Stimulated activated CD8-positive, alpha-beta memory T cell treated with anti-CD3 and anti-CD28 coated beads, Interleukin-4, amount 100 ng/mL, for 4 hours (primary cell): Measurements from ENCODE around the gene RRAS2.
"Not testable (repeated sequence)": the region's sequence is repeated elsewhere in the genome, so short reads cannot be mapped to it uniquely, and the experiment has no call there.

Experiments
- DNase-seq, 2 donors: peaks; one replicate each; pipeline ENCODE4 v3.0.0-alpha.2; 2020; ENCODE audit warnings: low read depth in 2 of 2, low spot score in 1 of 2

Gene RRAS2

DNA sequence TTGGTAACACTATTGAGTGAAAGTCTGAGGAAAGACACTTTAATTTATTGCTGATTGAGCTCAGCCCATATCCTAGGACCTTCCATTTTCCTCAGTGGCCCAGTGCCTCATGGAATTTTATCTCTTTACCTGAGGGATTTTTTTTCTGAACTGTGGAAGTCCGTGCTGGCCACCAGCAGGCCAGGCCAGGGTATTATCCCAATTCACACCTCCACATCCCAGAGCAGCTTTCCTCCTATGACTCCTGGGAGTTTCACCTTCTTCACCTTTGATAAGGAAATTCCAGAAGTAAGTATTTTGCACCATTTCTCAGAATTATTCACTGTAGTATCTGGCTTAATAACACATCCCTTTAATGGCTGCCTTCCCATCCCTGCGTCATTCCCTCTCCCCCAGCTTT, 13.0 kb upstream of the RRAS2 start:
- DNase-seq: no peak

DNA sequence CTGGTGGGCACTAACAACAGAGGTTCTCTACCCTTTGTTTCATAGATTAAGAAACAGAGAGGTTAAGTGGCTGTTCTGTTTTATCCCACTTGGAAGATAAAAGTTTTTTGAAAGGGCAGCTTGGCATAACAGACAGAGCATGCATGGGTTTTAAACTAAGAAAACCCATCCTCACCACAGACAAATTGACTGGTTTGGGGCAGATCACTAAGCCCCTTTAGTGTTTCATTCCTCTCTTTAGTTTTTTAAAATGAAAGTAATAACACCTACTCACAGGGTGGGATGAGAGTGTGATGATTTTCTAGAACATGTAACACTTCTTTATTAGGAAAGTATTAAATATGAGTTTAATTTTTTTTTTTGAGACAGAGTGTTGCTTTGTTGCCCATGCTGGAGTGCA, 12.3 kb upstream of the RRAS2 start:
- no peak for DNase-seq

DNA sequence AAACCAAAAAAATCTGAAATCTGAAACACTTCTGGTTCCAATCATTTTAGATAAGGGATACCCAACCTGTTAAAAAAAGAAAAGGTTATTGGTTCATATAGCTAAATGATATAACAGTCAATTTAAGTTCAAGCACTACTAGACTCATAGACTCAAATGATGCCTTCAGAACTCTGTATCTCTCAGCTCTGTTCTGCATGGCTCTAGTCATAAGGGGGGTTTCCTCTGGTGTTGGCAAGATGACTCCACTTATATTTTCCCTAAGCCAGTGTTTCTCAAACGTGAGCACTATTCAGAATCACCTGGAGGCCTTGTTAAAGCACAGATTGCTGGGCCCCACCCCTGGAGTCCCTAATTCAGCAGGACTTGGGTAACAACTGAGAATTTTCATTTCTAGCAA, 11.5 kb upstream of the RRAS2 start:
- DNase-seq: no peak

DNA sequence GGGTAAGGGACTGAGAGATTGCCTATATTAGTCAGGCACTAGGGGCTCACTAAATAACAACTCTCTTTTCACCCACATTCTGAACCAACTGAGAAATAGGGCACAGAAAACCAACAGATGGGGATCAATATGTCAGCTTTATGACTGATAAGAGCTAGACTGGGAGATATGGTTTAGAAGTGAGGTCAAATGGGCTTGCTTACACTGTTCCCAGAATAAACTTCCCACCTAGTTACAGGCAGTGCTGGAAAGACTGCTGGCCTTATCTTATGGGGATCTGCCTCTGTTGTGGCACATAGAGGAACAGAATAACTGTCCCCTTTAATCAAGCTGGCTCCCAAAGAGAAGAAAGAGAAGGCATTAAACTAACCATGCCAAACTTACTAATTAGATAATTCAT, 10.6 kb upstream of the RRAS2 start:
- no peak for DNase-seq

- DNase-seq: no peak
Observed at GRCh38 chr11:14366936-14367335, 8.0 kb upstream of the RRAS2 start.

DNA sequence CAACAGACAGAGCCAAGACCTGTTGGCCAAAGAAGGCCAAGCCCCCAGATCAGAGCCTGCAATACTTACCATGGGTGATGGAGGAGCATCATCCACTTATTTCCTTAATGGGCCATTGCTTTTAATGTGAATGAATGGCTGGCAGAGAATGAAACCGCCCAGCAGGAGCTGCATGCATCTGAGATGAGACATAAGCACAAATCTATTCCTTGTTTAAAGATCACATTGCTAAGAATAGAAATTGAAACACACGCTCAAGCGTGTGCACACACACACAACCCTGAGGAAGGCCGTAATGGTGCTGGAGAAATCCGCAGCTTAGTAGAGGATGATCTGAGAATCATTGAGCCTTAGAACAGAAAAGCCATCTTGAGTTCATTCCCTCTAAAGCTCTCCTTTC, 5.3 kb upstream of the RRAS2 start:
- no peak for DNase-seq

DNA sequence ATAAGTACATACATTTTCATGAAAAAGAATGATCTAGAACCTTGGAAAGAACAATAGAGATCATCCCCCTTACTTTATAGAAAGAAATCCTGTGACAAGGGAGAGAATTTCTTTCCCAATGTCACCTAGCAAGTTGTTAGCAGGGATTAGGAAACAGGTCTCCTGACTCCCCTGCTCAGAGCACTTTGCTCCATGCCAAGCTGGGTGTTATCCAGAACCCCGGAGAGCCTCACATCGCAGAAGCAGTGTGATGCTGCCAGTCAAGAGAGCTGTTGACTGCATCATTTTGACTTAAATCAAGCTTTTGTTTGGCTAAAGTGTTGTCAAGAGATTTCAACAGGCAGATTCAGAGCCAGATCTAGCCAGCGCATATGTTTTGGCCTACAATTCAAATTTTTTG, 3.6 kb upstream of the RRAS2 start:
- no peak for DNase-seq

GRCh38 chr11:14361951-14362350, 3.0 kb upstream of the RRAS2 start:
- DNase-seq: no peak

GRCh38 chr11:14360976-14361375, 2.0 kb upstream of the RRAS2 start:
- DNase-seq: no peak

DNA sequence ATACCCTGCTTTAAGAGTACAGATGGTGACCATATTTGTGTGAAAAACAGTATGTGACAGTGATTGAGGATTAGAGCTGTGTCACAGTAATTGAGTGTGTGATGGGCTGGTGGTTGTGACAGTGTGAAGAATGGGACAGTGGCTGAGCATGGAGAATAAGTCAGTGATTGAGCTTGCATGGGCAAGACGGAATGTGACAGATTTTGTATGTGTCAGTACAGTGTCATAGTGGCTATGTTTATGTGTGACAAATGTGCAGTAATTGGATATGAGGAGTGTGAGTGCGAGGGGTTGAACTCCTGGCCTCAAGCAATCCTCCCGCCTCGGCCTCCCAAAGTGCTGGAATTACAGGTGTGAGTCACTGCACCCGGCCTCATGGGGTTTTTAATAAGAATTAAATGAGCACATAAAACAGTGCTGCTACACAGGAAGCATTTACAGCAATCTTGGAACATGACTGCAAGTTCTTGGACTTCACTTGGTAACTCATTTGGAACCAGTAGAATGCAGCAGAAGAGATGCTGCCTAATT, 583 bp upstream of the RRAS2 start:
- DNase-seq: no peak

DNA sequence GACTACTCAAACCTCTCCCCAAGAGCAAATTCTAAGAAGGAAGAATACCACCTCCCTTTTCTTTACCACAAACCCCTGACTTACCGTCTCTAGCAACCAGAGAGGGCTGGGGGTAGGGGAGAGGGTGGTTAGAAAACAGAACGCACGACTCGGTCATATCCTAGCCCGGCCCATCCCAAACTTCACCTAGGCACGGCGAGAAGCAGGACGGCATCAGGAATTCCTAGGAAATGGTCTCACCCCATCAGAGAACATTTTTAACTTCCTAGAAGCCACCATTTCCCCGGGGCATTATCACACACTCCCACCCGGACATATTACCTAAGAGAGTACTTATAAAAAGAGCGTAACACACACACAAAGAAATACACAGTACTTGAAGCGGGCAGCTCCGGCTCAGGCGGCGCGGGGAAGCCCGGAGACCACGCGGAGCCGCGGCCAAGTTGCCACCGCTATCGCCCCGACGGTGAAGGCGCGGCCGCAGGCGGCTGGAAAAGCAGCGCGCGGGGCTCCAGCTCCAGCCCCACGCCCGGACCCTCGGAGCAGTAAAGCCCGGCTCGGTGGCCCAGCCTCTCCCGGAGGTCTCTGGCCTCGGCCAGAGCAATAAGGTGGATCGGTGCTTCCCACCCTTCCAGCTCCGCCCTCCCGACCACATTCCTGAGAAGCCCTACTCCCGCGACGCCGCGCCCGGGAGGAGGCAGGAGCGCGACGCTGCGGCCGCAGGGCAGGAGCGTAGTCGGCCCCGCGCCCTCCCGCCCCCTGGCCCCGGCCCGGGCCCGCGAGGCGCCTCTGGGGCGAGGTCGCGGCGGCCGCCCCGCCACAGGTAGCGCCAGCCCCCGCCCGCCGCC, 878 bp downstream of the RRAS2 start:
- no peak for DNase-seq

DNA sequence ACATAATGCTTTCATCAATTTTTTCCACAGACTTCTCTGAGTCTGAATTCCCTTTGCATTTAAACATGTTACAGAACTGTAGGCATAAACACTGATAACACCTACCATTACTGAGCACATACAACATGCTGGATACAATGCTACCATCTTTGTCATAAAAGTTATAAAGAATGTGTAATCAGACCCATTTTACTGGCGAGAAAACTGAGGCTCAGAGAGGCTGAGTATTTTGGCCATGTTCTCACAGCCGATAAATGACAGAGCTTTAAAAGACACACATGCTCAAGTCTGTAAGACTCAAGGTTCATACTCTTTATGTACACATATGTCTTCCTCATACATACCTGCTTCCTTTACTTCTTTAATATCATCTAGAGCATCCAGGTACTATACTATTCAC, 2.6 kb downstream of the RRAS2 start:
- no peak for DNase-seq

DNA sequence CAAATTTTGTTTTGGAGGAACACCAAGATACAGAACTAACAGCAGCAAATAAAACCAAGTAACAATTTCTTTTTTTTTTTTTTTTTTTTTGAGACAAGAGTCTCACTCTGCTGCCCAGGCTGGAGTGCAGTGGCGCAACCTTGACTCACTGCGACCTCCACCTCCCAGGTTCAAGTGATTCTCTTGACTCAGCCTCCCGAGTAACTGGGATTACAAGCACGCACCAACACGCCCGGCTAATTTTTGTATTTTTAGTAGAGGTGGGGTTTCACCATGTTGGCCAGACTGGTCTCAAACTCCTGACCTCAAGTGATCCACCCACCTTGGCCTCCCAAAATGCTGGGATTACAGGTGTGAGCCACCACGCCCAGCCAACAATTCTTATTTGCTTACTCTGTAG, 4.4 kb downstream of the RRAS2 start:
- DNase-seq: not testable (repeated sequence)

DNA sequence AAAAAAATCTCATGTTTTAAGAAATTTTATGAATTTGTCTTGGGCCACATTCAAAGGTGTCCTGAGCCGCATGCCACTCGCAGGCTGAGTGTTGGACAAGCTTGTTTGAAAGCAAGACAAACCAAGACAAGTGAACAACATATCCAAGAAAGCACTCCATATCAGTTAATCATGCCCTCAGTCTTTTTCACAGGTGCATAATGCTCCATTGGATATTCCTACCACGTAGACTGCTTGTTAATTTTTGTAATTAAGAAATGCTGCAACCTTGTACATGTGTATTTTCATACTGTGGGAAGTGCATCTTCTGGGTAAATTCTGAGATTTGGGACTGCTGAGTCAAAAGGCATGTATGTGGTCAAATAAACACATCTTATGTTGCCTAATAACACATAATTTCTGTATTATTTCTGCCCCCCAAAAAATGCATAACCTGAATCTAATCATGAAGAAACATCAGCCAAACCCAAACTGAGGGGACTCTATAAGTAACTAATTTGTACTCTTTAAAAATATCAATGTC, 8.2 kb downstream of the RRAS2 start:
- DNase-seq: no peak

DNA sequence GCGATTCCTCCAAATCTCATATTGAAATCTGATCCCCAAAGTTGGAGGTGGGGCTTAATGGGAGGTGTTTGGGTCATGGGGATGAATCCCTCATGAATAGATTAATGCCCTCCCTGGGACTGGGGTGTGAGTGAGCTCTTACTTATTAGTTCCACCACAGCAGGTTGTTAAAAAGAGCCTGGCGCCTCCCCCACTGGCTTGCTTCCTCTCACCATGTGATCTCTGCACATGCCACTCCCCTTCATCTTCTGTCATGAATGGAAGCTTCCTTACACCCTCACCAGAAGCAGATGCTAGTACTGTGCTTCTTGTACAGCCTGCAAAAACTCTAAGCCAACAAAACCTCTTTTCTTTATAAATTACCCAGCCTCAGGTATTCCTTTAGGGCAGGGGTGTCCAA, 8.8 kb downstream of the RRAS2 start:
- DNase-seq: no peak

DNA sequence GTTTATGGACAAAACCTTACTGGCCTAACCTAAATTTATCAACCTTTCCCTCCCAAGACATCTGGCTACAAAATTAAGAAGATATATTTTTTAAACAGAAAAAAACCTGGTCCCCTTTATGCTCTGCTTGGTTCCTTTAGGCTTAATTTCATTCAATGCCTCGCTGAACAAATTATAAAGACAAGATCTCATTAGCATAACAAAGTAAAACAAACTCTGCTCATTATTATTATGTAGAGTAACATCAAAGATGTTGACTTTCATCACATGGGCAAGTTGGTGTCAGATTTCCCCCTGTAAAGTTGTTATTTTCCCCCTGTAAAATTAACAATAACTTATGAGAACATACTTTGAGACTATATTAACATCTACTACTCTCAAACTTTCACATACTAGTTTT, 11.0 kb downstream of the RRAS2 start:
- DNase-seq: no peak

- no peak for DNase-seq
Observed at GRCh38 chr11:14347494-14347893, 11.5 kb downstream of the RRAS2 start.

GRCh38 chr11:14346303-14346955, 12.6 kb downstream of the RRAS2 start:
- no peak for DNase-seq

- no peak for DNase-seq
Observed at GRCh38 chr11:14345668-14346067, 13.3 kb downstream of the RRAS2 start.

DNA sequence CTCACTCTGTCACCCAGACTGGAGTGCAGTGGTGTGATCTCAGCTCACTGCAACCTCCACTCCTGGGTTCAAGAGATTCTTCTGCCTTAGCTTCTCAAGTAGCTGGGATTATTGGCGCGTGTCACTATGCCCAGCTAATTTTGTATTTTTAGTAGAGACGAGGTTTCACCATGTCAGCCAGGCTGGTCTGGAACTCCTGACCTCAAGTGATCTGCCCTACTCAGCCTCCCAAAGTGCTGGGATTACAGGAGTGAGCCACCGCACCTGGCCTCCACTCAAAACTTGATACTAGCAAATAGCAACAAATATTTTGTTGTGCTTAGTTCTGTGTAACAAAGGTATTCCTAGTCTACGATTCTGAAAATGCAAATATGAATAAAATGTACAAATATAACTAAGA, 14.0 kb downstream of the RRAS2 start:
- not testable (repeated sequence) for DNase-seq

- no peak for DNase-seq
Observed at GRCh38 chr11:14342906-14343305, 16.1 kb downstream of the RRAS2 start.

- no peak for DNase-seq
Observed at GRCh38 chr11:14341968-14342367, 17.0 kb downstream of the RRAS2 start.
